Measurements from ENCODE around the gene USP9X. TPM values are rescaled to one million over a fixed set of nuclear protein-coding genes. Genes with fewer than 3 reads are reported as not detected.
"Not testable (repeated sequence)": the region's sequence is repeated elsewhere in the genome, so short reads cannot be mapped to it uniquely, and the experiment has no call there.

Gene USP9X
- total and polyA plus RNA-seq, 9 of the 15 experiments (the other 6 are each of a cell fraction or from before 2014, with no cell fraction given) = 10.9 to 47.8 (median 29.5) TPM

DNA sequence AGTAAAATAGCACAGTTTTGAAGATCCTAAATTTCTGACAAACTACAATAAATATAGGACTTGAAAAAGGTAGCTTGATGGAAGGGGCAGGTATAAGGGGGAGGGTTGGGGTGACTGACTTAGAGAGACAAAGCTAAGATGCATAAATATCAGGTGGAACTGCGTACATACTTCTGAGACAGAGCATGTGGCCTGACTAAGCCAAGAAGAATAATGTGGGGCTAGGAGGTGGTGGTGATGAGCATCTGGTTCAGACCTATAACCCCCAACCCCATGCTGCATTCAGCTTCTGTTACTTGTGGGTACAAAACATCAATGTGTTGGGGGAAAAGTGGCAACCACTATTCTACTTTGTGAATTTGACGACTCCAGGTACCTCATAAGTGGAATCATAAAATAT, 19.8 kb downstream of the USP9X start (continued):
- TF ChIP-seq, protein P1, sequence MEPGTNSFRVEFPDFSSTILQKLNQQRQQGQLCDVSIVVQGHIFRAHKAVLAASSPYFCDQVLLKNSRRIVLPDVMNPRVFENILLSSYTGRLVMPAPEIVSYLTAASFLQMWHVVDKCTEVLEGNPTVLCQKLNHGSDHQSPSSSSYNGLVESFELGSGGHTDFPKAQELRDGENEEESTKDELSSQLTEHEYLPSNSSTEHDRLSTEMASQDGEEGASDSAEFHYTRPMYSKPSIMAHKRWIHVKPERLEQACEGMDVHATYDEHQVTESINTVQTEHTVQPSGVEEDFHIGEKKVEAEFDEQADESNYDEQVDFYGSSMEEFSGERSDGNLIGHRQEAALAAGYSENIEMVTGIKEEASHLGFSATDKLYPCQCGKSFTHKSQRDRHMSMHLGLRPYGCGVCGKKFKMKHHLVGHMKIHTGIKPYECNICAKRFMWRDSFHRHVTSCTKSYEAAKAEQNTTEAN (CRISPR knock-in tag; IDR thresholded peaks at IDR 0.05) = no peak
- TF ChIP-seq GATAD2B (IDR thresholded peaks at IDR 0.05; ENCODE audit: borderline replicate concordance) (no peak), ZFPM2 (CRISPR knock-in tag; IDR thresholded peaks at IDR 0.05) (no peak), ZNF695 (CRISPR knock-in tag; IDR thresholded peaks at IDR 0.05) (no peak), ZNF24 (IDR thresholded peaks at IDR 0.05) (no peak), MTA1 (IDR thresholded peaks at IDR 0.05; ENCODE audit: borderline replicate concordance) (no peak), SMAD1 (IDR thresholded peaks at IDR 0.05; ENCODE audit: low read depth, low read length, partially characterized antibody) (no peak), ZBED1 (IDR thresholded peaks at IDR 0.05) (no peak)
- TF ChIP-seq, protein P2, sequence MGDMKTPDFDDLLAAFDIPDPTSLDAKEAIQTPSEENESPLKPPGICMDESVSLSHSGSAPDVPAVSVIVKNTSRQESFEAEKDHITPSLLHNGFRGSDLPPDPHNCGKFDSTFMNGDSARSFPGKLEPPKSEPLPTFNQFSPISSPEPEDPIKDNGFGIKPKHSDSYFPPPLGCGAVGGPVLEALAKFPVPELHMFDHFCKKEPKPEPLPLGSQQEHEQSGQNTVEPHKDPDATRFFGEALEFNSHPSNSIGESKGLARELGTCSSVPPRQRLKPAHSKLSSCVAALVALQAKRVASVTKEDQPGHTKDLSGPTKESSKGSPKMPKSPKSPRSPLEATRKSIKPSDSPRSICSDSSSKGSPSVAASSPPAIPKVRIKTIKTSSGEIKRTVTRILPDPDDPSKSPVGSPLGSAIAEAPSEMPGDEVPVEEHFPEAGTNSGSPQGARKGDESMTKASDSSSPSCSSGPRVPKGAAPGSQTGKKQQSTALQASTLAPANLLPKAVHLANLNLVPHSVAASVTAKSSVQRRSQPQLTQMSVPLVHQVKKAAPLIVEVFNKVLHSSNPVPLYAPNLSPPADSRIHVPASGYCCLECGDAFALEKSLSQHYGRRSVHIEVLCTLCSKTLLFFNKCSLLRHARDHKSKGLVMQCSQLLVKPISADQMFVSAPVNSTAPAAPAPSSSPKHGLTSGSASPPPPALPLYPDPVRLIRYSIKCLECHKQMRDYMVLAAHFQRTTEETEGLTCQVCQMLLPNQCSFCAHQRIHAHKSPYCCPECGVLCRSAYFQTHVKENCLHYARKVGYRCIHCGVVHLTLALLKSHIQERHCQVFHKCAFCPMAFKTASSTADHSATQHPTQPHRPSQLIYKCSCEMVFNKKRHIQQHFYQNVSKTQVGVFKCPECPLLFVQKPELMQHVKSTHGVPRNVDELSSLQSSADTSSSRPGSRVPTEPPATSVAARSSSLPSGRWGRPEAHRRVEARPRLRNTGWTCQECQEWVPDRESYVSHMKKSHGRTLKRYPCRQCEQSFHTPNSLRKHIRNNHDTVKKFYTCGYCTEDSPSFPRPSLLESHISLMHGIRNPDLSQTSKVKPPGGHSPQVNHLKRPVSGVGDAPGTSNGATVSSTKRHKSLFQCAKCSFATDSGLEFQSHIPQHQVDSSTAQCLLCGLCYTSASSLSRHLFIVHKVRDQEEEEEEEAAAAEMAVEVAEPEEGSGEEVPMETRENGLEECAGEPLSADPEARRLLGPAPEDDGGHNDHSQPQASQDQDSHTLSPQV (IDR thresholded peaks at IDR 0.05) = no peak
- TF ChIP-seq, protein P3, sequence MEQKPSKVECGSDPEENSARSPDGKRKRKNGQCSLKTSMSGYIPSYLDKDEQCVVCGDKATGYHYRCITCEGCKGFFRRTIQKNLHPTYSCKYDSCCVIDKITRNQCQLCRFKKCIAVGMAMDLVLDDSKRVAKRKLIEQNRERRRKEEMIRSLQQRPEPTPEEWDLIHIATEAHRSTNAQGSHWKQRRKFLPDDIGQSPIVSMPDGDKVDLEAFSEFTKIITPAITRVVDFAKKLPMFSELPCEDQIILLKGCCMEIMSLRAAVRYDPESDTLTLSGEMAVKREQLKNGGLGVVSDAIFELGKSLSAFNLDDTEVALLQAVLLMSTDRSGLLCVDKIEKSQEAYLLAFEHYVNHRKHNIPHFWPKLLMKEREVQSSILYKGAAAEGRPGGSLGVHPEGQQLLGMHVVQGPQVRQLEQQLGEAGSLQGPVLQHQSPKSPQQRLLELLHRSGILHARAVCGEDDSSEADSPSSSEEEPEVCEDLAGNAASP (IDR thresholded peaks at IDR 0.05) = no peak

DNA sequence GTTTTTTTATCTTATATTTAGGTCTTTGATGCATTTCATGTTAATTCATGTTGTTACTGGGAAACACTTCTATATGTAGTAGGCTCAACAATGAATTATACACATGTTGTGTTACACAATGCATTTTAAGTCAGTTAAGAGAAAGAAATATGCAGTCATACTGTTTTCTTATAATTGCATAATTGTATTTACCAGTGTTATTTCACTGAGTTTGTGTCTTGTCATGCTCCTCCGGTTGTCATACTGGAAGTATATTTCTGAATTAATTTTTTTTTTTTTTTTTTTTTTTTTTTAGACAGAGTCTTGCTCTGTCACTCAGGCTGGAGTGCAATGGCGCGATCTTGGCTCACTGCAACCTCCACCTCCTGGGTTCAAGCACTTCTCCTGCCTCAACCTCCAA, 21.0 kb downstream of the USP9X start:
- H3K9me3 ChIP-seq (replicated peaks; ENCODE audit: control insufficient read depth, insufficient read depth, low read depth, low read length); CTCF ChIA-PET (ENCODE audit: low intra/inter-chr PET ratio); BruUV-seq (replicated peaks); DNase-seq (ENCODE audit: extremely low read depth in 1 of 4, low spot score in 3 of 4); H3K9me1 ChIP-seq (ENCODE audit: control insufficient read depth, insufficient read depth, low read length); H3K4me2 ChIP-seq (ENCODE audit: insufficient read depth, low read length); ATAC-seq; POLR2A ChIA-PET; H3K27ac ChIP-seq (ENCODE audit: extremely low read depth, low read depth, low read length); in situ Hi-C loops (cut with MboI); H3K27me3 ChIP-seq (ENCODE audit: control insufficient read depth in 2 of 2, insufficient read depth in 2 of 2, low read length in 2 of 2); H3K4me3 ChIP-seq; H3K36me3 ChIP-seq (ENCODE audit: control insufficient read depth, insufficient read depth, low read length); intact Hi-C loops (cut with micrococcal nuclease); H2AFZ ChIP-seq (ENCODE audit: low read depth, low read length); FAIRE-seq; H3K9ac ChIP-seq (ENCODE audit: insufficient read depth in 1 of 2, low read depth in 2 of 2, low read length in 2 of 2): not testable (repeated sequence)
- Histone ChIP-seq H3K4me1 (replicated peaks in 1 of 2; ENCODE audit: control insufficient read depth in 2 of 2, insufficient read depth in 2 of 2, low read length in 2 of 2) (peaks cover 13 to 19% of the 10 kb centered on the region in 2 experiments; a peak in 4 of 5 replicates), H3K79me2 (ENCODE audit: control insufficient read depth, insufficient read depth, low read length) (peaks cover 95% of the 10 kb centered on the region), H4K20me1 (replicated peaks; ENCODE audit: control insufficient read depth, insufficient read depth, low read length) (peaks cover 44% of the 10 kb centered on the region)
- WGBS (ENCODE audit: insufficient coverage, low coverage, missing lambda C conversion rate) = 80% methylated on average over 1 of the region's 3 CpGs
